ENCODE results near the gene C15orf39.
"Not testable (repeated sequence)": the region's sequence is repeated elsewhere in the genome, so short reads cannot be mapped to it uniquely, and the experiment has no call there.

Gene C15orf39

GRCh38 chr15:75201616-75202250 lies at the start of gene C15orf39:
TSS of gene C15orf39 (plus strand) at chr15:75201882. CDS start at chr15:75206049, 4,167 bp downstream.
- peak; percentile 43 to 65 for DNase-seq (ENCODE audit: low read depth in 2 of 2)

GRCh38 chr15:75152382-75153079 lies 49.2 kb upstream of the C15orf39 start:
- no peak for DNase-seq (ENCODE audit: low read depth in 2 of 2)

DNA sequence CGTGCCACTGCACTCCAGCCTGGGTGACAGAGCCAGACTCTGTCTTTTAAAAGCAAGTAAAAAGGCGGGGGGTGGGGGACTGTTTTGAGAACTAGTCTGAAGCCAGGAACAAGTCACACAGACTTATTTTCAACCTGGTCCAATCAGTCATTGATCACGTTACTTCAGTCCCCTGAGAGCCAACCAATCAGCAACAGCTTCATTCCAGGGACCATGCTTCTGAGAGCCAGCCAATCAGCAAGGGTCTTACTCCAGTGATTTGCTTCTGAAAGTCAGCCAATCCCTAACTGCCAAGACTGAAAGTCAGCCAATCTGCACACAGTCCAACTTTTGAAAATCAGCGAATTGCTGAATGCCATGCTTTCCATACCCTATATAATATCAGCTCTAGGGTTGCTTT lies 48.6 kb upstream of the C15orf39 start:
- DNase-seq (ENCODE audit: low read depth in 2 of 2), result no peak

GRCh38 chr15:75153565-75154276 lies 48.0 kb upstream of the C15orf39 start:
- no peak for DNase-seq (ENCODE audit: low read depth in 2 of 2)

DNA sequence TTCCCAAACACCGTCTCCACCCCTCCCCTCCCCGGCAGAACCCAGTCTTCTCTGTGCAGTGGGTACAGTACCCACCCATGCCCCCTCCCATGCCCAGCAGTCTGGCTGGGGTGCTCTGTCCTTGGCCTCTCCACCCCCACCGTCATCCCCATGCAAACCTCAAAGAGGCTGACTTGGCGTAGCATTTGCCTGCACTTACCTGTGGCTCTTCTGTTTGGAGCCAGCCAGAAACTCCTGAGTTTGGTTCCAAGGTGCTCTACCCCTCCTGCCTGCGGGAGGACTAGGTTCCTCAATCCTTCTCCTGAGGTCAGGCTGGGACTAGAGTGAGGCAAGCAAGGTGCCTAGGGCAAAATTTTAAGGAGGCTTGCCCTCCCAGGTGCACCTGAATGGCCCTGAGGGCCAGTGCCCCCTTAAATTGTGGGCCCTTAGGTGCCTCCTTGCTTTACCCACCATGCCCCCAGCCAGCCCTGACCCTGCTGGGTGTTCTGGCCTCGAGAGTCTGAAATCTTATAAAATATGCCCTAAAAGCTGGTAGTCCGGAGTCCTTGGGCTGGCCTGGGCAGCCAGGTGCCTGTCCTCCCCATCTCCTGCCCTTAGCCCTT lies 47.1 kb upstream of the C15orf39 start:
- no peak for DNase-seq (ENCODE audit: low read depth in 2 of 2)

DNA sequence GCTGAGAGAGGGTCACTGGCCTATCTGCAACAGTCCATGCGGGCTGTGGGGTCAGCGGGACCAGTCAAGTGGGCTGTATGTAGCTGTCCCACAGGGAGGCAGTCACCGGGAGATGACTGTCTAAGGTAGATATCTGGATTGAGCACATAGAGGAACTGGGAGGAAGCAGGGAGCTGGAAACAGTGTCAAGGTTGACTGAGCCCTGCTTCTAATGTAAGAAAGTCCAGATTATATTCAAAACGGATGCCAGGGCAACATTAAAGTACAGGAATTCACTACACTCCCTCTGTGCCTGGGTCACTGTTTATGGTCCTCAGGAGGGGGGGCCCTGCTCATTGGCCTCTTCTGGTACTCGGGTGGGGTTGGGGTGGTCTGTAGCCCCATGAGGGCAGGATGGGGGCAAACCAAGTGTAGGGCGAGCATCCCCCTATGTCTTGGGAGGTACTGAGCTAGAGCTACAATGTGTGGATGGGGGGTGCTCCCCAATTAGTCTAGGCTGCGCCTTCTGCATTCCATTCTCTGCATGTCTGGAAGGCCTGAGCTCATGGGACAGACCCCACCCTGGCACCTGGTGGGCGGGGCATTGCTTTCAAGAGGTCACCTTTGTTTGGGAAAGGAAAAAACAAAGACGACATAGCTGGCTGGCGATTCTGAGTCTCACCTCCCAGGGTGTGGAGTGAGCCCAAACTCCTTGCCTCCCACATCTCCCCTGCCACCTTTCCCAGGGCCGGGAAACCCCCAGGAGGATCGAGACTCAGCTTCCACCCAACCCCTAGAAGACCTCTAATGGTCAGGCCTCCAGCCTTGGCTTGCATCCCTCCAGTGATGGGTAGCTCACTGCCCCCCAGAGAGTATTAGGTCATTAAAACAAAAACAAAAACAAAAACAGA lies 45.1 kb upstream of the C15orf39 start:
- DNase-seq (ENCODE audit: low read depth in 2 of 2), result no peak

DNA sequence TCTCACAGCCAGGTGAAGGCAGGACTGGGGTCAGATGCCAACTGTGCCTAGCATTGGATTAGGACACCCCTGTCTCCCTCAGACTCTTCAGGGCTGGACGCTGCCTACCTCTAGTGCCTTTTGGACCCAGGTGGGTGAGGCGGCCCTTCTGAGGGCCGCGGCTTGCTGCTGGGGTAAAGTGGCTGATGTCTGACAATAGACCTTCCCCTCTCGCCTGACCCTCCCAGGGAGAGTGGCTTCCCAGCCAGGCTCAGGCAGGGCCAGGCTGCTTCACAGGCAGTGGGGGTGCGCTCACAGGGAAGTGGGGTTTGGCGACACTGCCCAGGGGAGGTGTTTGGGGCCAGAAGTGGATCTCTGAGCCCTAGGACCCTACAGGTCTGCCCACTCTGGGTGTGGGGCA lies 43.3 kb upstream of the C15orf39 start:
- DNase-seq (ENCODE audit: low read depth in 2 of 2), result no peak

GRCh38 chr15:75159244-75159643 lies 42.4 kb upstream of the C15orf39 start:
- DNase-seq (ENCODE audit: low read depth in 2 of 2), result no peak

- no peak for DNase-seq (ENCODE audit: low read depth in 2 of 2)
These were observed 40.4 kb upstream of the C15orf39 start for GRCh38 chr15:75161106-75161916.

DNA sequence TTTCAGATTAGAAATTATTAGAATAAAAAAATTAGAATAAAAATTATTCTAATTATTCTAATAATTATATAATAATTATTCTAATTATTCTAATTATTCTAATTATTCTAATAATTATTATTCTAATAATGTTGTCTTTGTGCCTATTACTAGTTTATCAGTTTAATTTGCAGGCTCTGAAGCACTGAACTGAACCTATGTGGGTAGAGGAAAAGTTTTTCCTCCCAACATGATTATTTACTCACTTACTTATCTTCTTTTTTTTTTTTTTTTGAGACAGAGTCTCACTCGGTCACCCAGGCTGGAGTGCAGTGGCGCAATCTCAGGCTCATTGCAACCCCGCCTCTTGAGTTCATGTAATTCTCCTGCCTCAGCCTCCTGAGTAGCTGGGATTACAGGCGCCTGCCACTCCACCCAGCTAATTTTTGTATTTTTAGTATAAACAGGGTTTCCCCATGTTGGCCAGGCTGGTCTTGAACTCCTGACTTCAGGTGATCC lies 39.7 kb upstream of the C15orf39 start:
- no peak for DNase-seq (ENCODE audit: low read depth in 2 of 2)

GRCh38 chr15:75163150-75163564 lies 38.5 kb upstream of the C15orf39 start:
- no peak for DNase-seq (ENCODE audit: low read depth in 2 of 2)

GRCh38 chr15:75164625-75165350 lies 36.9 kb upstream of the C15orf39 start:
- no peak for DNase-seq (ENCODE audit: low read depth in 2 of 2)

DNA sequence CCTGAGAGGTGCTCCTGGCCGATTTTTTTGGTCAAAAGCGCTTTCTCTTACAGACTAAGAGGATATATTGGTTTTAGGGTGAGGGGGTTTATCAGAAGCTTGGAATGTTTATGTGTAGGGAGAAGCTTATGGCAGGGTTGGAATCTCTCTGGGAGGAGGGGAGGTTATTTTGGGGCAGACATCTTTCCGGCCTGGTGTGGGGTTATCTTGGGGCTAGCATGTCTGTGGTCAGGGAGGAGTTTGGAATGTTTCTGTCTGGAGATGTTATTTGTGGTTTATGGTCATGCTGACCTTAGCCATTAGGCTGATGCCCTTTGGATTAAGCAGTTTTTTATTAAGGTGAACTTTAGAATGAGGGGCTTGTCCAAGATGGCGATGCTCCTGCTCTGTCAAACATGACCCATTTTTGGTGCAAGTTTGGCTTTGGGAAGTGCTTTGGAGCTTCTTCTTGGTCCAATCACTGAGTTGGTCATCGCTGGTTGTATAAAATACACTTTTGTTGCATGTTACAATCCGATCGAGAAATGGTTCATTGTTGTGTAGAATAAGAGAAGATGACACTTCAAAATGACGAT lies 35.1 kb upstream of the C15orf39 start:
- not testable (repeated sequence) for DNase-seq (ENCODE audit: low read depth in 2 of 2)

DNA sequence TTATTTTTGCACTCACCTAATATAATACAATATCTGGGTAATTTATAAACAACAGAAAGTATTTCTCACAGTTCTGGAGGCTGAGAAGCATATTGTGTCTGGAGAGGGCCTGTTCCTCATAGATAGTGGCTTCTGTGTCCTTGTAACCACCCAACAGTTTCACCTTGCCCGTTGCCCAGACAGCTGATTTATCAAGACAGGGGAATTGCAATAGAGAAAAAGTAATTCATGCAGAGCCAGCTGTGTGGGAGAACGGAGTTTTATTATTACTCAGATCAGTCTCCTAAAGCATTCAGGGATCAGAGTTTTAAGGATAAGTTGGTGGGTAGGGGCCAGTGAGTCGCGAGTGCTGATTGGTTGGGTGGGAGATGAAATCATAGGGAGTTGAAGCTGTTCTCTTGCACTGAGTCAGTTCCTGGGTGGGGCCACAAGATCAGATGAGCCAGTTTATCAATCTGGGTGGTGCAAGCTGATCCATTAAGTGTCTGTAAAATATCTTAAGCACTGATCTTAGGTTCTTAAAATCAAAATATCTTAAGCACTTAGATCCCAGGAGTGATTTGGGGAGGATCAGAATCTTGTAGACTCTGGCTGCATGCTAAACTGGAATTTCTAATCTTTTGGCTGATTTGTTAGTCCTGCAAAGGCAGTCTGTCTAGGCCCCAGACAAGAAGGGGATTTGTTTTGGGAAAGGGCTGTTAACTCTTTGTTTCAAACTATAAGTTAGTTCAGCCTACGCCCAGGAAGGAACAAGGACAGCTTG lies 33.9 kb upstream of the C15orf39 start:
- peak in 1 of 2 donors; percentile 34 for DNase-seq (ENCODE audit: low read depth in 2 of 2)

GRCh38 chr15:75168374-75168773 lies 33.3 kb upstream of the C15orf39 start:
- no peak for DNase-seq (ENCODE audit: low read depth in 2 of 2)

DNA sequence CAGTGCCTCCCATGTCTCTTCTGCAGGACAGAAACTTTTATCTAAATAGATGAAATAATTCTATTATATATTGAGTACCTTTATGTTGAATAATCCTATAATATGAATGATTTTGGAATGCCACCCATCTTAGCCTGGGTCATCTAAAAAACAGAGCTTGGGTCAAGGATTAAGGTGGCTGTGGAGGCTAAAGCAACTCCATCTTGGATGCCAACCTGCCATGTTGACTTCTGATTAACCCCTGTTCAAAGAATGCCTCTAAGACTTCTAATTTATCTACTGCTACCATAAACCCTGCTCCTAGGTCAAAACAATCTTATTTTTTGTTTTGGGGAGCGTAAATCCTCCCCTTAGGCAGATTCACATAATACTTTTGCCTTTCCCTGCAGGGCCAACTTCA lies 31.5 kb upstream of the C15orf39 start:
- no peak for DNase-seq (ENCODE audit: low read depth in 2 of 2)

DNA sequence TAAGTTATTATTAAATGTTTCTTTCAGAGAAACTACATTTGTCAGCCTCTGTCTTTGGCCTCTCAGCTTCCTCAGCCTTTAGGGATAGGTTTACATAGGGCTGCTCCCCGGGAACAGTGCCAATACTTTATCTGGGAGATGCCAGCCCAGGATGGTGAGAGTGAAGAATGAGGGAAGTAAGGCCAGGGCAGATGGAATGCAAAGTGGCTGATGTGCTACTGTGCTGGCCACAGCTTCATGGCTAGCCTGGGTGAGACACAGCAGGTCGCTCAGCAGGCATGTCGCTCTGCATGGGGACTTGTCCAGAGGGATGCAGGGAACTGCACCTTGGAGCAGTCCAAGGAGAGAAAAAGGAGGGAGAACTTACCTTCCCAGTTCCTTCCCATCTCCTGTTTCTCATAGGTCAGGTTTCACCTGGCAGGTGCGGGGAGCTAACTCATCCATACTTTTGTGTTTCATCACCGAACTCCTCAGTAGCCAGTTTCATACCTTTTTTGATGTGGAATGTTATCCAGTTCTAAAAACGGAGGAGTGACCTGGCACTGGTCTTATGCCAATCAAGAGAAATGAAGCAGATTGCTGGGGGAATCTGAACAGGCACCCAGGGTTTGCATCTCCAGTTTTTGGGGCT lies 30.9 kb upstream of the C15orf39 start:
- no peak for DNase-seq (ENCODE audit: low read depth in 2 of 2)

GRCh38 chr15:75171408-75171807 lies 30.3 kb upstream of the C15orf39 start:
- DNase-seq (ENCODE audit: low read depth in 2 of 2), result no peak

All from stimulated activated CD4-positive, alpha-beta T cell treated with anti-CD3 and anti-CD28 coated beads, Interleukin-15, amount 100 ng/mL, for 48 hours (primary cell).